GOT3 (cell line): Measurements from ENCODE around the gene FAM118B.

Experiments
- DNase-seq: peaks from one replicate; lab custom pipeline; 2025; ENCODE audit warnings: mixed read lengths; lab: John Stamatoyannopoulos, UW

FAM118B gene

GRCh38 chr11:126311401-126312291 lies 100.1 kb downstream of the FAM118B start:
- DNase-seq = no peak
